ENCODE measurements around the gene AKTIP. TPM values are rescaled to one million over a fixed set of nuclear protein-coding genes. Genes with fewer than 3 reads are reported as not detected.
"Not testable (repeated sequence)": the region's sequence is repeated elsewhere in the genome, so short reads cannot be mapped to it uniquely, and the experiment has no call there.

Gene AKTIP
- total and polyA plus RNA-seq, 4 donors: 56.8 to 76.2 (median 68.5) TPM

DNA sequence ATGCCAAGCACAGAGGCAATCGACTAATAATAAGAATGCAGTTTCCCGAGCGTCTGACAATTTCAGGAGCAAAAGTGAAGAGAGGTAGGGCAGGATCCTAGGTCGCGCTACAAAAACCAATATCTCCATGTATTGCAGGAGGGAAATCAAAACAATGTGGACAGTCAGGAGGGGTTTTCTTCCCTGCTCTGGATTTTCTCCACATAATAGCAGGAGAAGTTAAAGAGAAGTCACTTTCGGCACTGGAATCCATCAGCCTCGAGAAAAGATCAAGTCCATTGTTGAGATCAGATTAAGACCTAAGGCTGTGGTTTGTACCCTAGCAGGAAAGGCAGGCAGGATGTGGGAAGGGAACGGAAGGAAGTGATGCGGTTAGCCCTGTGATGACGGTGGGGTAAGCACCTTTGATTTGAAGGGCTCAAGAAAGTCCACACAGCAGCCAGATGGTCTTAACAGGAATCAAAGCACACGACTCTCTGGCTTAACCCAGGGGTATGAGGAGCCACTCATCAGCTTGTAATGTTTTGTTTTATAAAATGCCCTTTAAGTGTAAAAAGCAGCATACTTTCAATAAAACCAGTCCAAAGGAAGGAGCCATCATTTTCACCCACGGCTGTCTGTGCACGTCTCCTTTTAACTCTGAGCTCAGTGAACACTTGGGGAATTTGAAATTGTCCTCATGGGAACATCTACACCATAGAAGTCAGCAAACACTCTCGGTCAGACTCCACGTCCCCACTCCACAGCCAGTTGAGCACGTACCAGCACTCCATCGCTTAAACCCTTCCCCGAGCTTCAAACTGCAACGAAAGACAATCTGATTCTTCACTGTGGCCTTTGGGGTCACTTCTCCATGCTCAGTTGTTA is 15.8 kb upstream of the AKTIP start:
- no peaks in the 10 kb centered on the region for H3K36me3 ChIP-seq (ENCODE audit: control insufficient read depth, insufficient read depth, low read length)
- H3K27ac ChIP-seq (ENCODE audit: low read depth, low read length): peak overlapping the region; percentile 19
- no peaks in the 10 kb centered on the region for H3K4me1 ChIP-seq (ENCODE audit: control insufficient read depth, insufficient read depth, low read length)
- H3K4me3 ChIP-seq (ENCODE audit: low read depth, low read length): no peak overlapping the region
- DNase-seq (ENCODE audit: low read depth in 4 of 6, low spot score in 6 of 6): no peak
- WGBS (ENCODE audit: insufficient coverage): 81% methylated on average over 14 of the region's 19 CpGs
- H3K9me3 ChIP-seq (ENCODE audit: control insufficient read depth, insufficient read depth, low read length): no peaks in the 10 kb centered on the region
- no peaks in the 10 kb centered on the region for H3K27me3 ChIP-seq (ENCODE audit: control insufficient read depth, insufficient read depth, low read length)

DNA sequence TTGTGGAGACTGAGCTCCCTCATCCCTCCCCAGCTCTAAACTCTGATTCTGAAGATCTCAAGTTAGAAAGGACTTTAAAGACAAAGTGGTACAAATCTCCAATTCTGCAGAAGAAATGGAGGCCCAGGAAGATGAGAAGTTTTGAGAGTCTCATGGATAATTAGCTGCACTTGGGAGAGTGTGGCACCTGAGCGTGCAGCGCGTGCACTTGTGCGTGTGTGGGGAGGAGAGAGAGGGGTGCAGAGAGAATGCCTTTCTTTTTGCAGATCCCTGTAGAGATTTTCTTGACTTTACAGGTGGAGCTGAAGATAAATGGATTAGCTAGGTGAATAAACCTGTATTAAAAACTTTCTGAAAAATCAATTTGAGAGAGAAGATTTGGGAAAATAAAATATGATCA is 14.8 kb upstream of the AKTIP start:
- no peaks in the 10 kb centered on the region for H3K4me1 ChIP-seq (ENCODE audit: control insufficient read depth, insufficient read depth, low read length)
- DNase-seq (ENCODE audit: low read depth in 4 of 6, low spot score in 6 of 6): no peak
- peaks cover 3% of the 10 kb centered on the region for H3K9me3 ChIP-seq (ENCODE audit: control insufficient read depth, insufficient read depth, low read length)
- WGBS (ENCODE audit: insufficient coverage): 100% methylated on average over 4 of the region's 4 CpGs
- H3K27ac ChIP-seq (ENCODE audit: low read depth, low read length): no peak overlapping the region
- no peak overlapping the region for H3K4me3 ChIP-seq (ENCODE audit: low read depth, low read length)
- no peaks in the 10 kb centered on the region for H3K27me3 ChIP-seq (ENCODE audit: control insufficient read depth, insufficient read depth, low read length)
- H3K36me3 ChIP-seq (ENCODE audit: control insufficient read depth, insufficient read depth, low read length): no peaks in the 10 kb centered on the region

DNA sequence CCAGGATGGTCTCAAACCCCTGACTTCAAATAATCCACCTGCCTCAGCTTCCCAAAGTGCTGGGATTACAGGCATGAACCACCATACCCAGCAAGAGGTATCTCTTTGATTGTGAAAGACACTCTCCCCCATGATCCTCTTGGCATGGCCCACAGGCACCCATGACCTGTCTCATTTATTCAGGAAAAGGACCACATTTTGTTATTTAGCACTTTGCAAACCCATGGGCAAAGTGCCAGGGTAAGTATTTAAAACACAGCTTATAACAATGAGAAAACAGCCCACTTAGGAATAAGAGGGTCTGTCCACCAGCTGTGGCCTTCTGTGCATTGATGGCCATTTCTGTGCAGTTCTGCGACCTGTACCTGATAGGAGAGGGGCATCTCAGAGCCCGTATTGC is 12.8 kb upstream of the AKTIP start:
- DNase-seq (ENCODE audit: low read depth in 4 of 6, low spot score in 6 of 6): peak in 1 of 6 donors; percentile 5
- no peaks in the 10 kb centered on the region for H3K36me3 ChIP-seq (ENCODE audit: control insufficient read depth, insufficient read depth, low read length)
- H3K4me1 ChIP-seq (ENCODE audit: control insufficient read depth, insufficient read depth, low read length): no peaks in the 10 kb centered on the region
- no peak overlapping the region for H3K27ac ChIP-seq (ENCODE audit: low read depth, low read length)
- no peaks in the 10 kb centered on the region for H3K27me3 ChIP-seq (ENCODE audit: control insufficient read depth, insufficient read depth, low read length)
- peaks cover 3% of the 10 kb centered on the region for H3K9me3 ChIP-seq (ENCODE audit: control insufficient read depth, insufficient read depth, low read length)
- H3K4me3 ChIP-seq (ENCODE audit: low read depth, low read length): no peak overlapping the region
- 59% methylated on average over 2 of the region's 2 CpGs for WGBS (ENCODE audit: insufficient coverage)

DNA sequence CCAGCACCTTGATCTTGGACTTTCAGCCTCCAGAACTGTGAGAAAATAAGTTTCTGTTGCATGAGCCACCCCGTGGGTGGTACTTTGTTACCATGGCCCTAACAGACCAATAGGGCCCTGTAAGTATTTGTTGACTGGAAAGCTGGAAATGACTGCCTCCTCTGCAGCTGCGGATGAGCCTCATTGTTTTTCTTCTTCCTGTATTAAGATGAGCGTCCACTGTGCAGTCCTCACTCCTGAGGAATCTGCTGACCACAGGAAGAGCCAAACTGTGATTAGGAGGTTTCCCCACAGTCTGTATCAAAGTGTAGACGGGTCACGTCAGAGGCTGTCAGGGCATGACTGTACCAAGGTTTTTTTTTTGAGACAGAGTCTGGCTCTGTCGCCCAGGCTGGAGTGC is 12.2 kb upstream of the AKTIP start:
- no peak overlapping the region for H3K27ac ChIP-seq (ENCODE audit: low read depth, low read length)
- no peaks in the 10 kb centered on the region for H3K36me3 ChIP-seq (ENCODE audit: control insufficient read depth, insufficient read depth, low read length)
- H3K4me3 ChIP-seq (ENCODE audit: low read depth, low read length): no peak overlapping the region
- 90% methylated on average over 6 of the region's 6 CpGs for WGBS (ENCODE audit: insufficient coverage)
- no peaks in the 10 kb centered on the region for H3K27me3 ChIP-seq (ENCODE audit: control insufficient read depth, insufficient read depth, low read length)
- no peak for DNase-seq (ENCODE audit: low read depth in 4 of 6, low spot score in 6 of 6)
- H3K4me1 ChIP-seq (ENCODE audit: control insufficient read depth, insufficient read depth, low read length): peaks cover 1% of the 10 kb centered on the region
- peaks cover 3% of the 10 kb centered on the region for H3K9me3 ChIP-seq (ENCODE audit: control insufficient read depth, insufficient read depth, low read length)

DNA sequence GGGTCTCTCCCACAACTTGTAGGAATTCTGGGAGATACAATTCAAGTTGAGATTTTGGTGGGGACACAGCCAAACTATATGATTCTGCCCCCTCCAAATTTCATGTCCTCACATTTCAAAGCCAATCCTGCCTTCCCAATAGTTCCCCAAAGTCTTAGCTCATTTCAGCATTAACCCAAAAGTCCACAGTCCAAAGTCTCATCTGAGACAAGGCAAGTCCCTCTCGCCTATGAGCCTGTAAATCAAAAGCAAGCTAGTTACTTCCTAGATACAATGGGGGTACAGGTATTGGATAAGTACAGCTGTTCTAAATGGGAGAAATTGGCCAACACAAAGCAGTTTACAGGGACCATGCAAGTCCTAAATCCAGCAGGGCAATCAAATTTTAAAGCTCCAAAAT is 9.8 kb upstream of the AKTIP start:
- not testable (repeated sequence) for H3K4me1 ChIP-seq (ENCODE audit: control insufficient read depth, insufficient read depth, low read length); DNase-seq (ENCODE audit: low read depth in 4 of 6, low spot score in 6 of 6); H3K36me3 ChIP-seq (ENCODE audit: control insufficient read depth, insufficient read depth, low read length); H3K27me3 ChIP-seq (ENCODE audit: control insufficient read depth, insufficient read depth, low read length); H3K4me3 ChIP-seq (ENCODE audit: low read depth, low read length); H3K27ac ChIP-seq (ENCODE audit: low read depth, low read length); H3K9me3 ChIP-seq (ENCODE audit: control insufficient read depth, insufficient read depth, low read length)
- no CpG with 5 or more reads among the region's 1 CpG for WGBS (ENCODE audit: insufficient coverage)

DNA sequence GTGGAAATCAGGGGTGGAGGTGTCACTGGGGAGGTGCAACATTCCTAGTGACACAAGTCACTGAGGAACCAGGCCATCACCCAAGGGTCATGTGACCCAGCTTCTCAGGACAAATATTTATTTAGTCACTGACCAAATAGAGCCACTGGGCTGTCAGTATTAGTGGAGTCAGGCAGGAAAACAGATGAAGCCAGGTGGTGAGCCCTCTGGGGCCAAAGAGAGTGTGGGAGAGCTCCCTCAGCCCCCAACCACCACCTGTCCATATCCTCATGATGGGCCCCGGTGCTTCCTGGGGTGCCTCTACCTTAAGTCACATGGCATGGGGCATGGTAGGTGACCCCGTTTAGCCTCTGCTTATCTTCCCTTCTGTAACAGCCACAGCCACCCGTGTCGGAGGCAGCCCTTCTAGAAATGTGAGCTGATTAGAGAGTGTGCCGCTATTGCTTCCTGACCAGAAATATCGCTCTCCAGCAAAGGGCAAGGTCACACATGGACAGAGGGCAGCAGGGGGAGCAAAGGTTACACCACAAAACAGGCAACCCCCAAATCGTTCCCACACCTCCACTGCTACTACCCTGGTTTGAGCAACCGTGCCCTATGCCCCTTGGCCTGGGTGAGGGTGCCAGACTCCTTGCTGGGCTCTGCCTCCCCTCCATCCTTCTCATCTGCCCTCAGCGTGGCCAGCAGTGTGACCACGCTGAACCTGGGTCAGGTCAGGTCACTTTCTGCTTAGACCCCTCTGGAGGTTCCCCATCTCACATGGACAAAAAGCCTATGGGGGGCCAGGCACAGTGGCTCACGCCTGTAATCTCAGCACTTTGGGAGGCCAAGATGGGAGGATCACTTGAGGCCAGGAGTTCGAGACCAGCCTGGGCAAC is 8.6 kb upstream of the AKTIP start:
- H3K27me3 ChIP-seq (ENCODE audit: control insufficient read depth, insufficient read depth, low read length): no peaks in the 10 kb centered on the region
- no peak overlapping the region for H3K4me3 ChIP-seq (ENCODE audit: low read depth, low read length)
- 85% methylated on average over 10 of the region's 12 CpGs for WGBS (ENCODE audit: insufficient coverage)
- H3K27ac ChIP-seq (ENCODE audit: low read depth, low read length): no peak overlapping the region
- no peak for DNase-seq (ENCODE audit: low read depth in 4 of 6, low spot score in 6 of 6)
- peaks cover 3% of the 10 kb centered on the region for H3K9me3 ChIP-seq (ENCODE audit: control insufficient read depth, insufficient read depth, low read length)
- no peaks in the 10 kb centered on the region for H3K36me3 ChIP-seq (ENCODE audit: control insufficient read depth, insufficient read depth, low read length)
- H3K4me1 ChIP-seq (ENCODE audit: control insufficient read depth, insufficient read depth, low read length): peaks cover 6% of the 10 kb centered on the region

DNA sequence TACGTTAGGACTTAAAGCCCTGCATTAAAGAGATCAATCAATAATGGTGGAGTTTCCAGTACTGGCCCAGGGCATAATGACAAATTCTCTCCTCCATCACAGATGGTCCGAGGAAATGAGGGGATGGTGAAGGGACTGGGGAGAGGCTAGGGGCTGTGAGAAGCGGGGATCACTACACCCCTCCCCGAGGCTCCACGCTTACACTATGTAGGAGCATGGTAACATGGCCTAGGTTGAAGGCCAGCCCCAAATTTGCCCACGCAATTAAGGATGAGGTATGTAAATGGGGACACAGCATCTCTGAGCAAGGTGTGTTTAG is 8.0 kb upstream of the AKTIP start:
- H3K9me3 ChIP-seq (ENCODE audit: control insufficient read depth, insufficient read depth, low read length): peaks cover 3% of the 10 kb centered on the region
- H3K27me3 ChIP-seq (ENCODE audit: control insufficient read depth, insufficient read depth, low read length): no peaks in the 10 kb centered on the region
- DNase-seq (ENCODE audit: low read depth in 4 of 6, low spot score in 6 of 6): no peak
- no peaks in the 10 kb centered on the region for H3K36me3 ChIP-seq (ENCODE audit: control insufficient read depth, insufficient read depth, low read length)
- H3K27ac ChIP-seq (ENCODE audit: low read depth, low read length): no peak overlapping the region
- 95% methylated on average over 4 of the region's 6 CpGs for WGBS (ENCODE audit: insufficient coverage)
- H3K4me3 ChIP-seq (ENCODE audit: low read depth, low read length): no peak overlapping the region
- peaks cover 6% of the 10 kb centered on the region for H3K4me1 ChIP-seq (ENCODE audit: control insufficient read depth, insufficient read depth, low read length)

DNA sequence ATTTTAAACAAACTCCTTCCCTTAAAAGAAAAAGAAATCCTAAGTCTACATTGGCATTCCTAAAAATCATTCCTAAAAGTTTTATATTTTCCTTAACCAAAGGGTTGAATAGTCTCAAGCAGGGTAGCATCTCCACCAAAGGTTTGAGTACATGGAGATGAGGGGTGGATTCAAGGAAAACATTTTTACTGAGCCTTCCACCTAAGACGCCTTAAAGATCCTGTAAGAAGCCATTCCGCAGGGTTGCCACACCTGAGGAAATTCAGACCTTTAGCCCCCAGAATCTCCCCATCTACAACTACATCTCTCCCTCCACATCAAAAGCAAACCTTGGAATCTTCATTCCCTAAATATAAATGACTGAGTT is 7.7 kb upstream of the AKTIP start:
- no CpG with 5 or more reads among the region's 2 CpGs for WGBS (ENCODE audit: insufficient coverage)
- H3K4me3 ChIP-seq (ENCODE audit: low read depth, low read length): no peak overlapping the region
- H3K9me3 ChIP-seq (ENCODE audit: control insufficient read depth, insufficient read depth, low read length): peaks cover 3% of the 10 kb centered on the region
- no peaks in the 10 kb centered on the region for H3K27me3 ChIP-seq (ENCODE audit: control insufficient read depth, insufficient read depth, low read length)
- H3K36me3 ChIP-seq (ENCODE audit: control insufficient read depth, insufficient read depth, low read length): no peaks in the 10 kb centered on the region
- H3K27ac ChIP-seq (ENCODE audit: low read depth, low read length): no peak overlapping the region
- peaks cover 6% of the 10 kb centered on the region for H3K4me1 ChIP-seq (ENCODE audit: control insufficient read depth, insufficient read depth, low read length)
- DNase-seq (ENCODE audit: low read depth in 4 of 6, low spot score in 6 of 6): no peak

DNA sequence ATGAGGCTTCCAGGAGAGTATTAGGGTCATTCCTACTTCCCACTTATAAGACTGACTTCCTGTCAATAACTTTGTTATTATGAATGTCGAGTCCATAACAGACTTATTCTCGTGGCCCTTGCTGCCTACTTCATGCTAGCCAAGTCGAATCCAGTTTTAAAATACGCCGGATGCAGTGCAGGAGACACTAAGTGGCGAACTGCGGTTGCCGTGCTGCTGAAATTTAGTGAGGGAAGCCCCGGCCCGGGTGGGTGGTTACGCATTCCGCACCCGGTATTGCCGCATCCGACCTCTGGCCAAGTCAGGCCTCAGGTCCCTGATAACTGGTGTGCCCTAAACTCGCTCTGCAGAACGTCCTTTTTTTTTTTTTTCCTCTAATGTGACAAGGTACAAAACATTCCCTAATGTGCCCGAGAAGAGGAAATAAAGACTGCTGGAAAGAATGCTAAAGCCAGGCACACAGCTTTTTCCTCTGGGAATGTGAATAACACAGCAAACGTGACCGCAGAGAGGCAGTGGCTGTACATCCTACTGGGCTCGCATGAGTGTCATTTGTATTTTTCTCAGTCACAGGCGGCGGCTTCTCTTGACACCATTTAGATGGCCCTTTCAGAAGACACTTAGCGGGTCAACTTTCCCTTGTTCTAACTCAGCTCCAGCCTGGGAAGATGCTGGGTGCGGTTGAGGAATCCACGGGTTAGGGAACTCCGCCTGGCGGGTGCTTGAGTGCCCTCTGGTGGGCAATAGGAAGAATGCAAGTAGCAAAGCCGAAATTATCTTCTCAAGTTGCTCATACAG is 7.1 kb upstream of the AKTIP start:
- Histone ChIP-seq H3K36me3 (ENCODE audit: control insufficient read depth, insufficient read depth, low read length) (no peaks in the 10 kb centered on the region), H3K4me1 (ENCODE audit: control insufficient read depth, insufficient read depth, low read length) (peaks cover 6% of the 10 kb centered on the region), H3K9me3 (ENCODE audit: control insufficient read depth, insufficient read depth, low read length) (peaks cover 3% of the 10 kb centered on the region), H3K4me3 (ENCODE audit: low read depth, low read length) (no peak overlapping the region), H3K27ac (ENCODE audit: low read depth, low read length) (peak overlapping the region; percentile 61), H3K27me3 (ENCODE audit: control insufficient read depth, insufficient read depth, low read length) (no peaks in the 10 kb centered on the region)
- DNase-seq (ENCODE audit: low read depth in 4 of 6, low spot score in 6 of 6): peak; percentile 44 to 91 (median 66)
- 61% methylated on average over 21 of the region's 29 CpGs for WGBS (ENCODE audit: insufficient coverage)
